HG02840 (cell line): Measurements from ENCODE around the gene FAM200A.
"Not testable (repeated sequence)": the region's sequence is repeated elsewhere in the genome, so short reads cannot be mapped to it uniquely, and the experiment has no call there.

Experiments
- ATAC-seq: cut with Tn5 transposase; IDR thresholded peaks from one replicate; pipeline ENCODE4 v1.9.1; 2021; ENCODE audit warnings: mild to moderate bottlenecking, moderate library complexity, moderate number of reproducible peaks; ENCODE audit not compliant: unreplicated experiment, low FRiP score

FAM200A gene

DNA sequence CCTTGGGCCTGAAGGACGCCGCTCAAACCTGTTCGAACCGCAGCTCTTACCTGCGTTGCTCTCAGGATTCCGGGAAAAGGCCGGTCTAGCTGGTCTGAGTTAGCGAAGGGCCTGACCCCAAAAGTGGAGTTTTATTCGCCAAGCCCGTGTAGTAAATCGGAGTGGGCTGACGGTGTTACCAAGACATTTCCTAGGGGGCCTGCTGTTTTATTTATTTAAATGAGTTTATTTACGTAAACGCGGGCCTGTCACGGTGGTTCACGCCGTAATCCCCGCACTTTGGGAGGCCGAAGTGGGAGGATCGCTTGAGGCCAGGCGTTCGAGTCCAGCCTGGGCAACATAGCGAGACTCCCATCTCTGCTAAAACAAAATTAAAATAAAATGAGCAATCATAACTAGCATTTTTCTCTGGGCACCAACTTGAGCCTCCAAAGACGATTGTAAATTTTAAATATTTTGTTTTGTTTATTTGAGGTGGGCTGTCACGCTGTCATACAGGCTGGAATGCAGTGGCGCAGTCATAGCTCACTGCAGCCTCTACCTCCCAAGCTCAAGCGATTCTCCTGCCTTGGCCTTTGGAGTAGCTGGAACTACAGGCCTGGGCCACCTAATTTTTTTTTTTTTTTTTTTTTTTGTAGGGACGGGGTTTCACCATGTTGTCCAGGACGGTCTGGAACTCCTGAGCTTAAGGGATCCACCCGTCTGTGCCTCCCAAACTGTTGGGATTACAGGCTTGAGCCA lies 7.4 kb upstream of the FAM200A start:
- ATAC-seq, result no peak

DNA sequence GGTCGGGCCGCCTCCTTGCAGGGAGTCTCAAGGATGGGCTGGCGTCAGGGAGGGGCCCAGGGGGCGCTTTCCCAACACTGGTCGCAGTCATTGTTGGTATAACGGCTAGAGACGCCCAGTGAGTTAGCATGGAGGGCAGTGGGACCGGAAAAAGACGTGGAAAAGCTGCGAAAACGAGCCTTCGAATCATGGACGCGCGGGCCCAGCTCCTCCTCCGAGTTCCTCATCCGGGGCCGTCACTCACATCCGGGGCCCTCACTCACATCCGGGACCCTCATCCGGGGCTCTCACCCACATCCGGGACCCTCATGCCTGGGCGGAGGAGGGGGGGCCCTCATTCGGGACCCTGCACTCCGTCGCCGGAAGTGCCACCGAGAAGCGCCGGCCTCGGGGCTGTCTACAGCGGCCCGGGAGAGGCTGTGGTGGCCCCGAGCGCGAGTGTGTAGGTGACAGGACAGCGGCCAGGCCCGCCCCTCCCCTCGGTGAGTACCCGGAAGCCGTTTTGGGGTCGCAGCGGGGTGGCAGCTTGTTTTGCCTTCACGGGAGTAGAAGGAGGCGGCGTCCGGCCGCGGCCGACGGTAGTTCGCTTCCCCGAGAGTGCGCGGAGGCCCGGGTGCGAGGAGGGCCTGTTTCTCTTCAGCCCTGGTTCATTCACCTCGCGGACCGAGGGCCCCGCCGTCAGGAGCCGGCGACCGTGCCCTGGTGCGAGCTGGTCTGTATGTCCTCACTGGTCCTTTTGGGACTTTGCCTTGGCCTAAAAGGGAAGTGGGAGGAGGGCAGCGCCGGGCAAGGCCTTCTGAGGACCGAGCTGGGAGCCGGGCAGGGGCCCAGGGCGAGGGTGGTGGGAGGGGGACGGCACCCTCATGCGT lies 6.6 kb upstream of the FAM200A start, which contains the start of gene ZNF655:
Gene ZNF655, plus strand, starts transcription at position 337 of the 869 bp plus-strand sequence. CDS start 1,918 bp downstream, outside the sequence.
- ATAC-seq, result peak; percentile 88

DNA sequence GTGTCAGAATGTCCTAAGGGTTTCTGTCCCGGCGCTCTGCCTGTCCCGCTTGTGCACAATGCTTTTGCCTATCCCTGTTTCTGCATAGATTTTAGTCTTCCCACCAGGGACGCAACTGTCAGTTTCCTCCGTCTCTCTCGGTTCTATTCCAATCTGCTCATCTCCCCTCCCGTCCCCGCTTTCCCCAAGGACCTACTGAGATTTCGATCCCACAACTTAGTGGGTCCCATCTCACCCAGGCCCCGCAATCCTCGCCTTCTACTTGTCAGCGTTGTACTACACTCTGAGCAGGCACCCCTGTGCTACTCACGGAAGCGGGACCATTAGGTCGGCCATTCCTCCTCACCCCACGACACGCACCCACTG lies 6.0 kb upstream of the FAM200A start:
- ATAC-seq, result peak; percentile 51

DNA sequence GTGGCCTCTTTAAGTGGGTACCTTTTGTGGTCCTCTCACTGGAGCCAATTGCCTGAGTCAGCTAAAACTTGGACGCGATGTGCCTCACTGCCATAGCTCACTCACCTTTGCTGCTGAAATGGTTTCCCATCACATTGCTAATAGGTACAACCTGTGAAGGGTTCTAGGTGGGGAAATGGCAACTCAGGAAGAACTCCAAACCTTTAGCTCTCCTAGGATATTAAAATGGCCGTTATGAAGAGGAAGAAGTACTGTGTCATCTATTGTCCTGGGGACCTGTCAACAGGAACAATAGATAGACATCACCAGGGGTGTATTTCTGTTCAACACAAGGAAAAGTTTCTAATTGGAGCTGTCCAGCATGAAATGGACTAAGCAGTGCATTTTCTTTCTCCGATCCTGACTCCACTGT lies 5.3 kb upstream of the FAM200A start:
- ATAC-seq, result no peak

DNA sequence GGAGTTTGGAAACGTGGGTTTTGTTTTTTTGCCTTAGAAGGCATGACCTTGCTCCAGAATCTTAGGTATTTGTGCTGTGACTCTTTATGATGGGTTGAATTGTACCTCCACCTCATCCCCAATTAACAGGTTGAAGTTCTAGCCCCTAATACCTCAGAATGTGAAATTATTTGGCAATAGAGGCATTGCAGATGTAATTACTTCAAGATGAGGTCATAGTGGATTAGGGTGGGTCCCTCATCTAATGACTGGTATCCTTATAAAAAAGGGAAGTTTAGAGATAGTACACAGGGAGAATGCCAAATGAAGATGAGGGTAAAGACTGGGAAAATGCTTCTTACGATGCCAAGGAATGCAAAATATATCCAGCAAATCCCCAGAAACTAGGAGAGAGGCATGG lies 3.0 kb upstream of the FAM200A start:
- ATAC-seq, result no peak

DNA sequence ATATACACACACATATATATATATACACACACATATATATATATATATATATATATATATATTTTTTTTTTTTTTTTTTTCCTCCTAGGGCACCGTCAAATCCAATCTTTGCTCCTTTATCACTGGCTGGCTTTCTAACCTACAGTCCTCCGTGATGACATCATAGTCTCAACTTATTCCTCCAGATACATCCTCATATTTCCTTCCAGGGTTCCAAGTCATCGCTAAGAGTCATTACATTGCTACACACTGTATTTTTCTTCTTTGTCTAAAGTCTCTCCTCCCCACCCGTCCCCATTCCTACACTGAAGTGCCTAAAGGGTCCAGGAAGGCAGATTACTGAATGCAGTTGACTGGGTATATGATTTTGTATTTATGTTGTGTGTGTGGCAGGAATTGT lies 1.1 kb upstream of the FAM200A start:
- ATAC-seq, result no peak

DNA sequence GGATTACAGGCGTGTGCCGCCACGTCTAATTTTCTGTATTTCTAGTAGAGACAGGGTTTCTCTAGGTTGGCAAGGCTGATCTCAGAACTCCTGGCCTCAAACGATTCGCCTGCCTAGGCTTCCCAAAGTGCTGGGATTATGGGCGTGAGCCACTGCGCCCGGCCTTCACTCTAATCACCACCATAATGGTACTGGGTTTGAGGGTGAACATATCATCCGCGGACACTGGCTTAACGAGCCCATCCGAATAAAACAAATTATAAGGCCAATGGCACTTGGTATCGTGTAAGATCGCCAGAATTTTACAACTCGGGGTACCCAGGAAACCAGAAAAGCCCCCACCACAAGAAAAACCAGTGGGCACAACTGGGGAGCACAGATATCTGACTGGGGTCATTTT lies 580 bp downstream of the FAM200A start:
- no peak for ATAC-seq

DNA sequence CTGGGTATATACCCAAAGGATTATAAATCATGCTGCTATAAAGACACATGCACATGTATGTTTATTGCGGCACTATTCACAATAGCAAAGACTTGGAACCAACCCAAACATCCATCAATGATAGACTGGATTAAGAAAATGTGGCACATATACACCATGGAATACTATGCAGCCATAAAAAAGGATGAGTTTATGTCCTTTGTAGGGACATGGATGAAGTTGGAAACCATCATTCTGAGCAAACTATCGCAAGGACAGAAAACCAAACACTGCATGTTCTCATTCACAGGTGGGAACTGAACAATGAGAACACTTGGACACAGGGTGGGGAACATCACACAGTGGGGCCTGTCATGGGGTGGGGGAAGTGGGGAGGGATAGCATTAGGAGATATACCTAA lies 2.4 kb downstream of the FAM200A start:
- not testable (repeated sequence) for ATAC-seq

DNA sequence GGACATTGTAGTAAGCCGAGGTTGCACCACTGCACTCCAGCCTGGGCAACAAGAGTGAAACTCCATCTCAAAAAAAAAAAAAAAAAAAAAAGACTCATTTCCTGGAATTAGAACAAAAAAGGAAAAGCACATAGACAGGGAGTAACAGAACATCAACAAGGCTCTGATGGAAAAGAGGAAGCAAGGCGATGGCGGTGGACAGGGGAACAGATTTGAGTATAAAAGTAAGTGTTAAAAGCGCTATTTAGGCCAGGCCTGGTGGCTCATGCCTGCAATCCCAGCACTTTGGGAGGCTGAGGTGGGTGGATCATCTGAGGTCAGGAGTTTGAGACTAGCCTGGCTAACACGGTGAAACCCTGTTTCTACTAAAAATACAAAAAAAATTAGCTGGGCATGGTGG lies 6.6 kb downstream of the FAM200A start:
- ATAC-seq, result not testable (repeated sequence)

DNA sequence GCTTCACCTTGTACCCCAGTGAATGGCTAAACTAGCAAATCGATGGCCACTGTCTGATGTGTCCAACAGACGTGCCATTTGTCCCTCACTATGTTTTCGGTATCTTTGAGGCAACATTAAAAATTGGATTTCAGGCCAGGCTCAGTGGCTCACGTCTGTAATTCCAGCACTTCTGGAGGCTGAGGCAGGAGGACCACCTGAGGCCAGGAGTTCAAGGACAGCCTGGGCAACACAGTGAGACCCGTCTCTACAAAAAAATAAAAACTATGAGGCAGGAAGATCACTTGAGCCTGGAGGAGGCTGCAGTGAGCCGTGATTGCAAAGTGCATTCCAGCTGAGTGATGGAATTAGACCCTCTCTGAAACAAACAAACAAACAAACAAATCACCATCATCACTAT lies 8.0 kb downstream of the FAM200A start:
- no peak for ATAC-seq

DNA sequence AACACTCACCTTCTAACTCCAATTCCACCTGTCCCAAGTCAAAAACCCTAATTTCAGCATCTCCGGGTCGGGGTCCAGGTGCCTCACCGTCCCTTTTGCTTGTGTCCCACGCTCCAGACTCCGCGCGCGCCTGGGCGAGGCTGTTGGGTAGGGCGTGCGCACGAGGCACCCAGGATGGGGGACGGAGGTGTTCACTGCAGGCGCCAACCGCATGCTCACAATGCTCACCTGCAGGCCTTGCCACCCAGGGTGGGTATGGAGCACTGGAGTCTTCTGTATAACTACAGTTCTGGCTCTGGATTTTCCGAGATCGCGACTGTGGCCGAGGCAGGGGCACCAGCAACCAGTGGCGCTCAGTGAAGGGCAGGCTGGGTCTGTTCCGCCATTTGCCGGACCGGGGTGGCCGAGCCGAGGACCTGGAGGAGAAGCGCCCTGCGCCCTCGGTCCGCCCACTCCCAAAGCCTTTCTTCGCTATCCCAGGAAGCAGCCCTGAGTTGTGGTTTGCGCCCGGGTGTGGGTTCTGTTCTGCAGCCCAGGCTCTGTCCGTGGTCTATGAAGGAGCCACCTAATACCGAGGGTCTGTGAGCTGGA lies 8.7 kb downstream of the FAM200A start:
- ATAC-seq, result no peak

DNA sequence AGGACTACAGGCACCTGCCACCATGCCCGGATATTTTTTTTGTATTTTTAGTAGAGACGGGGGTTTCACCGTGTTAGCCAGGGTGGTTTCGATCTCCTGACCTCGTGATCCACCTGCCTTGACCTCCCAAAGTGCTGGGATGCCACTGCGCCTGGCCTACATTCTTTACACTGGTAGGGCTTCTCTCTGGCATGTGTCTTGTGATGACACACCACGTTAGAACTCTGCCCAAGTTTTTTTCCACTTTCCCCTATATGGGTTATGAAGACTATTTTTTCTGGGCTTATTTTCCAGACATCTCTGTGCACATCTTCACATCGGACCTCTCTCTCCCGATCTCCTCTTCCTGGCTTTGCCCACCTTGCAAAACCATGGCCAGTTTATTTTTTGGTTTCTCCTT lies 10.7 kb downstream of the FAM200A start:
- no peak for ATAC-seq

DNA sequence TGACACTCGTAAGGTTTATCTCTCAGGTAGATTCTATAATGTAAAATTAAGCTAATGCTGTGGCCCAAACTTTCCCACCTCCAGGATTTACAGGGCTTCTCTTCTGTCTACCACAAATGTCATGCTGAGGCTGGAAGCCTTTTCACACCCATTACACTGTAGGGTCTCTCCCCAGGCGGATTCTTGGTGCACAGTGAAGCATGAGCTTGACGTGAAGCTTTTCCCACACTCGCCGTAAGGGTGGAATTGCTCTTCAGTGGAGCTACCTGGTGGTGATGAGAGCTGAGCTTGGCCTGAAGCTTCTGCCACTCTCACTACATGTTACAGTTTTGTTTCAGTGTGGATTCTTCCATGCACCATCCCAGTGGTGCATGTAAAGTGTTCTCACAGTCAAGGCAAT lies 11.4 kb downstream of the FAM200A start:
- ATAC-seq, result no peak

DNA sequence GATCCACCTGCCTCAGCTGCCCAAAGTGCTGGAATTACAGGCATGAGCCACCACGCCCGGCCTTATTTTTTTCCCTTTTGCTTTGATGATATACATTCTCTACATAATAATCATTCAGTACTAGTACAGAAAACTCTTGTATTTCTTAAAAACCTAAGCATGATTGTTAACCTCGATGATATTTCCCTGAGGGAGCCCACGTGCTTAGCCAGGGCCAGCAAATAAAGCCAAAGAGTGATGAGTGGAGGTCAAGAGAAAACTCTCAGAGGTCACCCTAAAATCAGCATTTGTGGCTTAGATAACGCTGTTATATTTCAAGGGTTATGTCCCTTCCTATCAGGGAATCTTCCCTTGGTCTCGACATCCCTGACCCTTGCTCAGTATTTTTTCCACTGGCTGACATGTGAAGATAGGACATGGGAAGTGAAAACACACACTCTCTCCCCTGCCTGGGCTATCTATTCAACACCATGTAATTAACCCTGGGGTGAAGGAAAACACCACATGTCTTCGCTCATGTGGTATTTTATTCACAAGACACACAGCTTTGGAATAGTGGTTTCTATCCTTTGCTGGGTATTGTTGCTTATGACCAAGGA lies 12.6 kb downstream of the FAM200A start:
- ATAC-seq, result no peak

DNA sequence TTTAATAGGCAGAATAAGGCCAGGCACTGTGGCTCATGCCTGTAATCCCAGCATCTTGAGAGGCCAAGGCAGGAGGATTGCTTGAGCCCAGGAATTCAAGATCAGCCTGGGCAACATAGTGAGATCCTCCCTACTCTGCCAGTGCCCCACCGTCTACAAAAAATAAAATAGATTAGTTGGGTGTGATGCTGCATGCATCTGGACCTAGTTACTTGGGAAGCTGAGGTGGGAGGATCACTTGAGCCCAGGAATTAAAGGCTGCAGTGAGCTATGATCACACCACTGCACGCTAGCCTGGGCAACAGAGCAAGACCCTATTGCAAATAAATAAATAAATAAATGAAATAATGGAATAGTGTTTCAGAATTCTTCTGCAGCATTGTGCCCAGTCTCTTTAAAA lies 16.2 kb downstream of the FAM200A start:
- no peak for ATAC-seq

DNA sequence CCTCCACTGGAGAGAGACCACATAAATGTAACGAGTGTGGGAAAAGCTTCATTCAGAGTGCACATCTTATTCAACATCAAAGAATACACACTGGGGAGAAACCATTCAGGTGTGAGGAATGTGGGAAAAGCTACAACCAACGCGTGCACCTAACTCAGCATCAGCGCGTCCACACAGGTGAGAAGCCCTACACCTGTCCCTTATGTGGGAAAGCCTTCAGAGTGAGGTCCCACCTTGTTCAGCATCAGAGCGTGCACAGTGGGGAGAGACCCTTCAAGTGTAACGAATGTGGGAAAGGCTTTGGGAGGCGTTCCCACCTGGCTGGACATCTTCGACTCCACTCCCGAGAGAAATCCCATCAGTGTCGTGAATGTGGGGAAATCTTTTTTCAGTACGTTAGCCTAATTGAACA lies 20.6 kb downstream of the FAM200A start:
- no peak for ATAC-seq

DNA sequence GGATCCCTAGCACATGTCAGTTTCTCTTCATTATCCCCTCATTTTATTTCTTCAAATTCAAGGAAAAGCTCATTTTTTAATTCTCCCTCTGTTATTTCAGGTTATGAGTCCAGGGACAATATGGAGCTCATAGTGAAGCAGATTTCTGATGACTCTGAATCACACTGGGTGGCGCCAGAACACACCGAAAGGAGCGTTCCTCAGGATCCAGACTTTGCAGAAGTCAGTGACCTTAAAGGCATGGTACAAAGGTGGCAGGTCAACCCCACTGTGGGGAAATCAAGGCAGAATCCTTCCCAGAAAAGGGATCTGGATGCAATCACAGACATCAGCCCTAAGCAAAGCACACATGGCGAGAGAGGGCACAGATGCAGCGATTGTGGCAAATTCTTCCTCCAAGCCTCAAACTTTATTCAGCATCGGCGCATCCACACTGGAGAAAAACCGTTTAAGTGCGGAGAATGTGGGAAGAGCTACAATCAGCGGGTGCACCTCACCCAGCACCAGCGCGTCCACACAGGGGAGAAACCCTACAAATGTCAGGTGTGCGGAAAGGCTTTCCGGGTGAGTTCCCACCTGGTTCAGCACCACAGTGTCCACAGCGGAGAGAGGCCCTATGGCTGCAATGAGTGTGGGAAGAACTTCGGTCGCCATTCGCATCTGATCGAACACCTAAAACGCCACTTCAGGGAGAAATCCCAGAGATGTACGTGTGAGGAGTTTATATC lies 26.0 kb downstream of the FAM200A start:
- ATAC-seq, result no peak

DNA sequence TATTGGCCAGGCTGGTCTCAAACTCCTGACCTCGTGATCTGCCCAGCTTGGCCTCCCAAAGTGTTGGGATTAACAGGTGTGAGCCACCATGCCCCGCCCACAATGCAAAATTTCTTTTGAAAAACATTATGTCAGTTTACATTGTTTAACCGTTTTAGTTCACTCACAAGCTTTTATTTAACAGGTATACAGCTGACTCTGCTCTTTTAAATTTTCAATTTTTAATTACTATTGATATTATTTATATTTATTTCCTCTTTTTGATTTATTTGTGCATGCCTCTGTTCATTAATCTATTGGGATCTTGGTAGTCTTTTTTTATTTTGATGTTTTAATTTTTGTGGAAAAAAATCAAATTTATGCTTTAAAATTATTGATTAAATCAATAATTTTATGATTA lies 30.5 kb downstream of the FAM200A start:
- no peak for ATAC-seq

DNA sequence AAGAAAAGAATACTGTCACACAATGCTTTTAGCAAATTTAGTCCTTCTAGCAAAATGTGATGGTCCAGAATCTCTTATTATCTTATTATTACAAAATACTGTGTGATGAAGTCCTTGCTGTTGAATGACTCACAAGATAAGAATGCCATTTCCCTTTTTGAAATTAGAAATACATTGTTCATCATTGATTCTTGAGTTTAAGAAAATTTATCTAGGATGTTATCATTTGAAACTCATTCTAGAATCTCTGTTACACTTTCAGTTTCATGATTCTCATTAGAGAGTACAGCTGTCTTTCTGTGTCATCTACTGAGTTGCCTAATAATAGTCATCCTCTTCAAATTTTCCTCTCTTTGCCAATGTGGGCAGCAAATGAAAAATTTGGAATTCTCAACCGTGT lies 37.9 kb downstream of the FAM200A start:
- no peak for ATAC-seq

DNA sequence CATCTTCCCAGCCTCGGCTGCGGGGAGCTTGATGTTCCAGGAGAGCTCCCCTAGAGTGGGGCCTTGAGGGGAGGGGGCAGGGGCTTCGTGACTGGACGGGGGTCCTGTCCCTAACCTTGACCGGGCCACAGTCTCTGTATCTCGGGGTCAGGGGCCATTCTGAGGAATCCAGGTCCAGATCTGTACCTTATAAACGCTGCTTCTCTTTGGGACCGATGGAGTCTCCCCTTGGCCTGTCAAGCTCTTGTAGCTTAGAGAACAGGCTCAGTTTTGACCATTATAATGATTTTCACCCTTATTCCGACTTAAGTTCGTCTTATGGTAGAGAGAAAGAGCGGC lies 46.6 kb downstream of the FAM200A start:
- ATAC-seq, result no peak
